ENCODE data around the gene ALDH1A1.

ALDH1A1 gene

DNA sequence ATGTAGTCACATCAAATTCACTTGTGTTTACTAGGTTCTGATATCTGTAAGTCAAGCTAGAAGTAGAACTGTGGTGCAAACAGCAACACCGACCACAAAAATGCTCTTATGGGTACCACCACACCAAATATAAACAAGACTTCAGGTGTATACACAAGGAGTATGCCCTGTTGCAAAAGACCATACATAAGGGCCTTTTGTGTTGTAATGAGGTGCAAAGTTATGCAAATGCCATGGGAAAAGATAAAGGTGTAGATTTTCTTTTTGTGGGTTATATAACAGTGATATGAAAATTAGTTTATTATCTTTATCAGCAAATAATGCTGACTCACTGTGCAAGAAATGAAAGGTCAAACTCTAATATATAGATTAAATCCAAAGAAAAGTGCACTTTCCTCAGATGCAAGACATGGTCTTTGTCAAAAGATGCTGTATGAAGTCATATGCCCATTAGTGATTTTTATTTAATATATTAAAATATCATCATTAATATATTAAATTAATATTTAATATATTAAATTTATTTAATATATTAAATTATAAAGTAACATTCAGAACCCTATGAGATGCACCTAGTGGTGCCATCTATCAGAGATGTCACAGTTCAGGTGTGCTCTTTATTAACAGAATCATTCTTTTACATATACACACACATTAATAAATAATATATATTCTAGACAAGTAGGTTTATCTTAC lies 26.7 kb upstream of the ALDH1A1 start:
- DNase-seq (ENCODE audit: low read depth) = no peak

DNA sequence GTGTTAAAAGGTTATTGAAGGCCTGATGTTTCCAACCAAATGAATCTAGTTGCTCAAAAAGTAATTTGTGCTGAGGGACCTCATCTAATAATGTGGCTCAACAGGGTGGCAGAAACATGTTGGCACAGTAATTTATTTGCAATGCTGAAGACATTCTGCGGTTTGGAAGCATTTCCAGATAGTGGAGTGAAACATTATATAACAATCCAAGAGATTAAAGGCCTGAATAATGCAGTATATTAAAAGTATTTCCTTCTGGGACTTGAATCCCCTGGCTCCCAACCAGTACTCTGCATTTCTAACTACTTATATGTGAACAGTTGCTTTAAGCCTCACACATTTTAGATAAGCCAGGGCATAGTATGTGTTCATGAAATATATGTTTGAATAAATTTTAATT lies 25.9 kb upstream of the ALDH1A1 start:
- no peak for DNase-seq (ENCODE audit: low read depth)

DNA sequence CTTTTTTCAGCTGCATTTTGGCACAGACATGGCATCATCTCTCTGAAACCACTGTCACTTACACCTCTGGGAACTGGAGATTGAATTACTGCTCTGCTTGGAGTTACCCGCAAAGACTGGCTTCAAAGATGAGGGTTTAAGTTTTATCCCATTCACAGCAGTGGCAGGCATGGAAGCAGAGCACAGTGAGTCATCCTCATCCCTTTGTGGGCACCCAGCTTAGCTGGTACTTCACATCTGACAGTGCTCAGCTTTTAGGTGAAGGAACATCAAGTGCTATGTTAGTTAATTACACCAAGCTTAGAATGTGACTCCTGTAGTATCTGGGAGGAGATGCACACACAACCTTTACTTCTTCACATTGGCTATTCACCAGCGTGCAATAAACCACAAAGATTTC lies 24.8 kb upstream of the ALDH1A1 start:
- no peak for DNase-seq (ENCODE audit: low read depth)

DNA sequence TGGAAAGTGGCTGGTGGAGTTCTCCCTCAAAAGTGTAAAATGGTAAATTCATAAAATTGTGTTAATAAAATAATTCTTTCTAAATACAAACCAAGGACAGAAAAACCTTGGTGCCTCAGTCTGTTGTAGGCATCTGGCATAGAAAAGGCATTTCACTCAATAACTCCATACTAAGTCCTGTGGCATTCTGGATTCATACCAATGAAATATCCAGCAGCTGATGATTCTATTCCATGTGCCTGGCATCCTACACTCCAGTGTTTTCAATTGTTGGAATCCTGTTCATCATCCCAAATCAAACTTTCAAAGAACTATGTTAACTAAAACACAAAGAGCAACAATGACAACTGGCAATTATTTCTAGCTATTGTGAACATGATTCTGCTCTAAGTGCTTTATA lies 21.6 kb upstream of the ALDH1A1 start:
- DNase-seq (ENCODE audit: low read depth) = no peak

DNA sequence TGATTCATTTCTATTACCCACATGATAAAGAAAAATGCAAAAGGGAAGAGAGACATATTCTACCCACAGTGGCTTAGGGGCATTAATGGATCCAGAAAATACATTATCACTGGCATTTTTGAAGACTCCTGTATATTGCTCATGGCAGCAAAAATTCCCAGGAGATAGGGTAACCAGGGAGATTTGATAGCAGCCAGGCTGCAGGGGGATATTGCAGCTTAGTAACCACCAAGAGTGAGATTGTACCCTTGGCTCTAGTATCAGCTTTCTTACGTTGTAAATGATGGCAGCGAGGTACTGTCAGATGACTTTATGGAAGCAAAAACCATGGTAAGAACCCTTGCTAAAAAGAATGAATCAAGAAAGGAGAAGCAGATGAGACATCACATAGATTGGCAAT lies 19.8 kb upstream of the ALDH1A1 start:
- no peak for DNase-seq (ENCODE audit: low read depth)

DNA sequence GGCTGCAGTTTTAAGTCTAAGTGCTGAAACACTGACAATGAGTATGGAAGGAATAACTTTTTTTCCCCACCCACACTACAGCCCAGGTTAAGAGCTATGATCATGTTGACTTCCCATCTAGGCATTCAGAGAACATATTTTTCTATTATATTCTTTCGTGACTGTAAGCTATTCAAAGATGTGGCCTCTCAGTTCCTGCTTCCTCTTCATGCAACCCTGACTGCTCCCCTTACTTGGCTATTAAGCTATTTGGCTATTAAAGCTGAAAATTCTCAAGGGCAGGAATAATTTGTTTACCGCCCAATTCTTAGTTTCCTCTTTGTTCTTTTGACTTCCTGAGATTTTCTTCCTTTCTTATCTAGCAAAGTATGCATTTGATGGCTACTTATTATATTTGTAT lies 18.6 kb upstream of the ALDH1A1 start:
- no peak for DNase-seq (ENCODE audit: low read depth)

DNA sequence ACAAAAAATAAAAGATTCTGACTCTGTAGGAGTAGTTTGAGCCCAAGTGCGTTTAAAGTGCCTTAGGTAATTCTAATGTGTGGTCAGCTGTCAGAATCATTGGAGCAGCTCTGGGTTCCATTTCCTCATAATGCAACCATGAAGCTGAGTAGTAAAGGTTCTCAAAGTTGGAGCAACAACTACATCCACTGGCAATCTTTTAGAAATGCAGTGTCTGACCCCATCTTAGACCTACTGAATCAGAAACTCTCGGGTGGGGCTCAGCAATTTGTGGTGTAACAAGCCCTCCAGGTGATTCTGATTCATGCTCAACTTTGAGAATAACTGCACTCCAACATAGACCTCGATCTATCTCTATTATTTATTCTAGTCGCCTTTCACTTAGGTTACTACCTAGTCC lies 7.6 kb upstream of the ALDH1A1 start:
- no peak for DNase-seq (ENCODE audit: low read depth)

DNA sequence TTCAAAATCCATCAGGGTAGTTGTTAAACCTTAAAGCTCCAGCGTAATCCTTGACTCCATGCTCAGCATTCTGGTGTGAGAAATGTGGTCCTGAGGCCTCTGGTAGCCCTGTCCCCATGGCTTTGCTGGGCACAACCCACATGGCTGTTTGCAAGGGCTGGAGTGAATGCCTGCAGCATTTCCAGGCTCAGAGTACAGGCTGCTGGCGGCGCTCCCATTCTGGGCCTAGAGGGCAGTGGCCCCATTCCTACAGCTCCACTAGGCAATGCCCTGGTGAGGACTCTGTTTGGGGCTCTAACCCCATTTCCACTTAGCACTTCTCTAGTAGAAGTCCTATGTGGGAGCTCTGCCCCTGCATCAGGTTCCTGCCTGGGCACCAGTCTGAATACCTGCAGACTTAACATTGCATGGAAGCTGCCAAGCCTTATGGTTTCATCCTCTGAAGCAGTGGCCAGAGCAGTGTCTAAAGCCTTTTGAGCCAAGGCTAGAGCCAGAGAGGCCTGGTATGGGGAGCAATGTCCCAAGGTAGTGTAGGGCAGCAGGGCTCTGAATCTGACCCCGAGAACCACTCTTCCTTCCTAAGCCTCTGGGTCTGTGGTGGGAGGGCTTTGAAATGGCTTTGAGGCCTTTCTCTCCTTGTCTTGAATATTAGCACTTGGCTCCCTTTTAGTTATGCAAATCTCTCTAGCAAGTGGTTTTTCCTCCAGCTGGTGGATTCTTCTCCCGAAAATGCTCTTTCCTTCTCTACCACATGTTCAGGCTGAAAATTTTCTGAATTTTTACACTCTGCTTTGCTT lies 5.8 kb upstream of the ALDH1A1 start:
- DNase-seq (ENCODE audit: low read depth) = no peak

DNA sequence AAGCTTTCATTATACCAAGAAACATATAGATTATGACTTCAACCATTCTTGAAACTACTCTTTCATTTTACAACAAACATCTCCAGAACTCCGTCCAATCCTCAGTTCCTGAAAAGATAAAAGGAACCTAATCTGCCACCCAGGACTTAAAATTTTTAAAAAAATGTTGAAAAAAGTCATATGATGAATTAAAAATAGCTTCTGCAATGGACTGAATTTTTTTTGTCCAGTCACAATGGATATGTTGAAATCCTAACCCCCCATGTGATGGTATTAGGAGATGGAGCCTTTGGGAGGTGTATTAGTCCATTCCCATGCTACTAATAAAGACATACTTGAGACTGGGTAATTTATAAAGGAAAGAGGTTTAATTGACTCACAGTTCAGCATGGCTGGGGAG lies 2.7 kb upstream of the ALDH1A1 start:
- DNase-seq (ENCODE audit: low read depth) = no peak

DNA sequence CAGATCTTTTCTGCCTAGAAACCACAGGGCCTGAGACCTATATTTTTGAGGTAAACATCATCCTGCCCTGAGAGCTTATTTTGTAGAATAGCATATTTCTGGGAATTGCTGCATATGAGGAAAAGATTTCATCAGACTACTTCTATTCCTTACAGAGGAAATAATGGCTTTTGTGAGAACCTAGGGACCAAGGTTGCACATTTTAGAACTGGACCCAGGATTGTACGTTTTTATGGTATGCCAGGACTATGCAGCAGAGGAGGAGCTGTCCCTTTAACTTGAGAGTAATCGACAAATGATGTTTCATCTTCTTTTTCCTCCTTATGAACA lies 2.2 kb upstream of the ALDH1A1 start:
- DNase-seq (ENCODE audit: low read depth) = no peak

DNA sequence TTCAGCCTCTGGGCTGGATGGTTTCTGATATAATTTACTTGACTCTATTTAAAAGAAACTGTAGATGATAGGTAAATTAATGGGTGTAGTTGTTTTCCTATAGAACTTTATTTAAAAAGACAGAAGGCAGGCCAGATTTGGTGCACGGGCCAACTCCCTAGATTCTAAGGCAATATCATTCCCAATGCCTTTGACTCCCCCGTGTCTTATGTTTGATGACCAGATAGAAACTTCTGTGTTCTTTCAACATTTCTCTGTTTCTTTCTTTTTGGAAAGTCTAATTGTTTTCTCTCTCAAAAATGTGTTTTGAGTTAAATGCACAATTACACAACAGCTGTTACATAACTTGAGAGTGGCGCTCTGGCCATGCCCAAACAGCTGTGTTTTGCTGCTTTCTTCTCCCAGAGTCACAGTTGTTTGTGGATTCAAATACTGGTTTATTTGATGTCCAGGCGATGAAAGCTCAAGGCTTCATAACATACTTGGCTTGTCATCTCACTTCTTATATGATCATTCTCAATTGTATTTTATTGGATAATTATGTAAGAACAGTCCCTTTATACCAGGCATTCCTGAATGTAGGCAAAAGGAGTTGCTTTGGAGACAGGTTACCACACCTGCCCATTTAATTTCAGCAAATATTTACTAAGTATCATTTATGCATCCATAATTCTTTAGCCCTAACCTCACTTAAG lies 1.7 kb upstream of the ALDH1A1 start:
- DNase-seq (ENCODE audit: low read depth) = no peak

DNA sequence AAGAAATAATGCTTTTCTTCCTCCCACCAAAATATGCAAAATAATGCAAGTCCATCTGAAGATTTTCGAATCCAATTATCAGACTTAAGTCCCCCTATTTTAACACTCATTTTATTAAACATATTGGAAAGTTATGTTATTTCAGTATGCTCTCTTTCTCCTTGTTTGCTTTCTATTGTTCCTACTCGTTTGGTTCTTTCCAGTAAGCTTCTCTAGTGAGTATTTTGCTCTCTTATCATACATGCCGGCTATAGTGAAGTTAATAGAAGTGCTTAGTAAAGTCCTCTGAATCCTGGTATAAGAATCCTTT lies 517 bp downstream of the ALDH1A1 start:
- no peak for DNase-seq (ENCODE audit: low read depth)

DNA sequence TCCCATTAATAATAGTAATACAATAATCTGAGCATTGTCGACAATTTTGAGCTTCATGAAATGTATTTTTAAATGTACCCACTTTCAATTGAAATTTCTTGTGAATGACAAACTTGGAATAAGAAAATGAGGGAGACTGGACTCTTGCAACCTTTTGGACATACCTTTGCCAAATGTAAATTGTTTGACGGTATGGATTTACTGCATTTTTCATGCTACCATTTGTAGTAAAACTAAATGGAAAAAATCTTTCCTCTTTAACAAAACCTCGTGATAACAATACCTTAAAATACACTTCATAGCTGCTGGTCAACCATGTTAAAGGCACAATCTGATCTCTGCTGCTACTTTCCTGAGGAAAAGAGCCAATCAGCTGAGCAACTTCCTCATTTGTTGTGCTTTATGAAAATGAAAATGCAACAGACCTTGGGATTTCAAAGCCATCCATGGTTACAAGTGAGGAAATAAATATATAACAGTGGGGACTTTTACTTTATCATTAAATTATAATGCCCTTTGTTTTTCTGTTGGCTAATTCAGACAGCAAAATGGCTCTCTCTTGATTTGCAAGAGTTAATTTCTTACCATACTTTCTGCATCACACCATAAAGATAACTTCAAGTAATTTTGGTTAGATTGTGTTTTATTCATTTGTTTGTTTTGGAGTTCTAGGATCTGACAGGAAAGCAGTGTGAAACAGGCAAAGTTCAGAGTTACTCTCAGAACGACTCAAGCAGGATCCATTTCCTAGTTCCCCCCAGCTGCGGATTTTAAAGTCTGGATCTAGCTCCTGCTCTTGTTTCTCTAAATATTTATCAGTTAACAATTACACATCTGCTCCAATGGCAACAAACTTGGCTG lies 1.1 kb downstream of the ALDH1A1 start:
- no peak for DNase-seq (ENCODE audit: low read depth)

DNA sequence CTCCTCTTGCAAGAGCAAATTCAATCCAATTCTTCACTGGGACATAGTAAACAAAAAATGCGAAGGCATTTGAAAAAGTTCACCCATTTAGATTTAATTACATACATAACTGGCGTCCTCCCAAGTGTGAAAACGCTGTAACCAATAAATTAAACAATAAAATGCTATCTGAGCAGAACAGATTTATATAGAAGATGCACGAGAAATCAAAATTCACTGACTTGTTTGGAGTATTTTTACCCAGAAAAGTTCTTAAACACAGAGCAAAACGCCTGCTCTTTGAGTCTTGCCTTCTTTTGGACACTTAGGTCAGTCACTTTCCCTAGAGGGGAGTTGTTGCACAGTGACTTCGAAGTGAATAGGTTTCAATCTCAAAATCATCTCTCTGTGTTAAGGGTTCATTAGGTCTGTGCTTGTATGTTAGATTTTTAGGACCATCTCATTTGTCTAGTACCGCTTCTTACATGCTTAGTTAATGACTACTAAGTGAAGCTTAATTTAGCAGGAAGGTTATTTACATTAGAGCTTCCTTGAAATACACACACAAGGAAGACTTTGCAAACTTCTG lies 1.9 kb downstream of the ALDH1A1 start:
- DNase-seq (ENCODE audit: low read depth) = no peak

DNA sequence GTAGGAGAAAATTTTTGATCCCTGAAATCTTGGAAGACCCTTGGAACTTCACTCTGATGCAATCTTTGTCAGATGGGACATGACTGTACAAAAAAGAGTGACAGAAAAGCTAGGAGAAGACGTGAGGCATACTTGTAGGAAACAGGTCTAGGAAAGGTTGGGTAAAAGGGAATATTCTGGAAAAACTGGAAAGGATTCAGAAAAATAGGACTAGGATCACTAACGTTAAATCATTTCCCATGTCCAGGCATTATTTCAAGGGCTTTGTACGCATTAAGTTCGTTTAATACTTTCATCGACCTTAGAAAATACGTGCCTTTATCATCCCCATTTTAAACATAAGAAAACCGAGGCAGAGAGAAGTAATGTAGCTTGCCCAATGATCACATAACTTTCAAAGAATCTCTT lies 2.9 kb downstream of the ALDH1A1 start:
- no peak for DNase-seq (ENCODE audit: low read depth)

DNA sequence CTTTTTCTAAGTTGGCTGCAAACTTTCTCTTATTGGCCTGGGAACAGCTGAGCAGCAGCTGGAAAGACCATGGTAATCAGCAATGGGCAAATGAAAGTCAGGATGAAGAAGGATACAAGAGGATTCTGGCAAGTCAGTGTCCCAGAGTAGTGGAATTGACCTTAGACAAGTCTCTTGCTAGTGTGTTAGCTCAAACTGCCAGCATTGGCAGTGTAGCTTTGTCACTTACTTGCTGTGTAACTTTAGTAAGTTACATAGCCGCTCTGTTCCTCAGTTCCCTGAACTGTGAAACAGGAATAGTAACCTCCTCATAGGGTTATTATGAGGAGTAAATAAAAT lies 3.6 kb downstream of the ALDH1A1 start:
- DNase-seq (ENCODE audit: low read depth) = no peak

DNA sequence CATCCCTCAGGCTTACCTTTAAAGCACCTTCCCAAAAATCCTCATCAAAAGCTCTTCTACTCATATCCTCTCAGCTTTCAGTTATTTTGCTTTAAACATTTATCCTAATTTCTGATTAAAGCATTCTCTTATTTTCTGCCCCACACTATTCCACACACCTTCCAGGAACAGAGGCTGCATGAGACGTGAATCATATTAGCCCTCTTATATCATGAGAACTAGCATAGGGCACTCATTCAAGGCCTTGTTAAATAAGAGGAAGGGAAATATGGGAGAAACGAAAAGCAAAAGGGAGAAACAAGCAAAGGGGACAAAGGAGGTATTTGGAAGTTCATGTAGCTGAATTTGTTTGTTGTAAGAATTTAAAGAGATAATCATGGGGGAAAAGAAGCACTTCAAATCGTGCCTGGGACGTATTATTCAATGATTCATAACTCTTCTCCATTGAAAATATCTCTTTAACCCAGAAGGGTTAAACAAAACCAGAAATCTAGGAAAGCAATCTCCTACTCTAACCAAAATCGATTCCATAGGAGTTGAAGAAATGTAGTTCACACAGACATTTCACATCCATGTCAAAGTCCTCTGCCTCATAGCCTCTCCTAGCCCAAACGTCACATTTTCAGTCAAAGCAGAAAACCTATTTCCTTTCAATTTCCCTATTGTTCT lies 4.1 kb downstream of the ALDH1A1 start:
- no peak for DNase-seq (ENCODE audit: low read depth)

DNA sequence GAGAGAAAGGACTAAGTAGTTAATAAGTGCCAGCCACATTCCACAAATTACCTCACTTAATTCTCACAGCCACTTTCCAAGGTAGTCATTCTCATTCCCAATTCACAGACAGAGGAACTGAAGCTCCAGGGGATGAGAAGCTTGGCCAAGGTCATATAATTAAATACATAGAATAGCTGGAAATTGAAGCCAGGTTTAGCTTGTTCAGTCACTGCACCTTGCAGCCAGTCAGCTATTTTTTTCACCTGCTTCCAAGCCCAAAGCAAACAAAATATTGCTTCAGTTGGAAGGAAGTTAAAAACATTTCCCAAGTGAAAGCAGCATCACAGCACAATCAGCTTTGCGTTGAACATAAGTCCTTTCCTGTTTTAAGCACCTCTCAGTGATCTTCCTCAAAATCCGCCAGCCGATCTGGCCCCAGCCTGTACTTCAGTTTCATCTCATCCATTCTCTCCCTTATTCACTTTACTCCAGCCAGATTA lies 4.8 kb downstream of the ALDH1A1 start:
- no peak for DNase-seq (ENCODE audit: low read depth)

DNA sequence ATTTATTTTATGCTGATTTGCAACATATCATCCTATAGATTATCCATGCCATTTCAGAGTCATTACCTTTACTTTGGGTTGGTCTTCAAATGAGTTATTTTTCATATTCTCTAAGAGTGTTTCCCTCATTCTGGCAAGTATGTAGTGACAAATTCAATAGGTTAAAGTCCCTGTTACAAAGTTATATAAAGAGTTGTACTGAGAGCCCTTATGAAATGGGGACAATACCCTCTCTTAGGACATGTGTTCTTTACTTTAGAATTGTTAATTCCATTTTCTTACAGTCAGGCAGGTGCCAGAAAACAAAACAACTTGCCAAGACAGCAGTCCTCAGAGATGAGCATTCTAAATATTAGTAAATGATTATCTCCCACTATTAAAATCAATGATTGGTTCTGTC lies 6.0 kb downstream of the ALDH1A1 start:
- DNase-seq (ENCODE audit: low read depth) = no peak

DNA sequence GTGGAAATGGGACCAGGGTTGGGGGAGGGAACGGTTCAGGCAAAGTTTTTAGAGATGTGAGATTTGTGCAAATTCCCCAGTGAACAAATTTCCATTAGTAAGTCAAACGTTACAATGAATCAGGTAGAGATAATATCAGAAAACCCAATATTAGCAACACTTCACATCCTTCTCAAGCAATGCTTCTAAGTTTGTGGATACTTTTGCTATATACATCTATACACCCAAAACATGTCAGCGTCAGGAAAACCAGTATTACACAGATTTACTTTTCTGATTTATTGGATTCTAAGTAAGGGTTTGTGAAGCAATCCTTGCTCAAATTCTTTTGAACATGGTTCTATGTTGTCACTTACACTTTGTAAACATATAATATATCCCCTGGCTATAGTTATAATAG lies 6.5 kb downstream of the ALDH1A1 start:
- DNase-seq (ENCODE audit: low read depth) = no peak

DNA sequence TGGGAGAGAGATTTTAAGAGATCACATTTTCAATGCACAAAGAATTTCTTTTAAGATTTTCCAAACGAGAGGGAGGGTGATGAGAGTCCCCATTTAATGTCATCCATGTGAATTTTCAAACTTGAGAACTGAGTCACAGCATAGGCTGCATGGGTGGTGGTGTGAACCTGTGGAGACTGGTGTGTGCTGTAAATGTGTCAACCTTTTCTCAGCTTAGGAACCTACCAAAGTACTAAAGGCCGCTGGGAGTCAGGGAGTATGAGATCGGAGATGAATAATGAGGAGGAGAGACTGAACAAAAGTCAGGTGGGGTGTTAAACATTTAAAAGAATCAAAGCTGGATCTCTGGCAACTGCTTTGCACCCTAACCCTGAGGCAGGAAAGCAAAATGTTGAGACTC lies 7.5 kb downstream of the ALDH1A1 start:
- DNase-seq (ENCODE audit: low read depth) = no peak
